ENCODE measurements around the gene OLFML2A. TPM values are rescaled to one million over a fixed set of nuclear protein-coding genes. Genes with fewer than 3 reads are reported as not detected.
A peak's percentile ranks its signal among the peaks of the same experiment; 100 is the strongest.

The OLFML2A gene
- total and polyA plus RNA-seq, 12 donors: 5.9 to 51.2 (median 31.8) TPM

GRCh38 chr9:124762633-124763032 is 14.3 kb upstream of the OLFML2A start:
- Histone ChIP-seq H3K9me3 (no peaks in the 10 kb centered on the region), H3K36me3 (no peaks in the 10 kb centered on the region), H3K4me1 (peaks cover 0 to 28% (median 1%) of the 10 kb centered on the region in 9 donors), H3K27me3 (peaks cover 0 to 83% (median 43%) of the 10 kb centered on the region in 7 donors), H3K27ac (no peak overlapping the region), H3K4me3 (no peak overlapping the region)
- DNase-seq: no peak
- intact Hi-C loops (cut with DNase I): no loop called here
- no peak for TF ChIP-seq CTCF (IDR thresholded peaks at IDR 0.05)
- 85 to 89% methylated on average over 3 of the region's 3 CpGs for WGBS, 2 donors
- ATAC-seq: no peak

GRCh38 chr9:124764774-124765438 is 12.0 kb upstream of the OLFML2A start:
- Histone ChIP-seq H3K9me3 (no peaks in the 10 kb centered on the region), H3K4me3 (no peak overlapping the region), H3K36me3 (no peaks in the 10 kb centered on the region), H3K27me3 (peaks cover 0 to 82% (median 58%) of the 10 kb centered on the region in 7 donors), H3K27ac (no peak overlapping the region), H3K4me1 (peaks cover 0 to 34% (median 4%) of the 10 kb centered on the region in 9 donors)
- no peak for DNase-seq
- peak in 5 of 9 donors; percentile 12 to 40 (median 36) for TF ChIP-seq CTCF (IDR thresholded peaks at IDR 0.05)
- WGBS, 2 donors: 75 to 81% methylated on average over 6 of the region's 6 CpGs
- intact Hi-C loops (cut with DNase I): no loop called here
- ATAC-seq: peak in 3 of 8 donors; percentile 18 to 41 (median 25)

GRCh38 chr9:124765439-124765835 is 11.5 kb upstream of the OLFML2A start:
- intact Hi-C loops (cut with DNase I): no loop called here
- ATAC-seq (no peak), DNase-seq (no peak)
- Histone ChIP-seq H3K4me3 (no peak overlapping the region), H3K27ac (no peak overlapping the region), H3K36me3 (no peaks in the 10 kb centered on the region), H3K27me3 (peaks cover 0 to 81% (median 60%) of the 10 kb centered on the region in 7 donors), H3K4me1 (peaks cover 0 to 39% (median 8%) of the 10 kb centered on the region in 9 donors), H3K9me3 (no peaks in the 10 kb centered on the region)
- no peak for TF ChIP-seq CTCF (IDR thresholded peaks at IDR 0.05)
- 79 to 83% methylated on average over 6 of the region's 6 CpGs for WGBS, 2 donors

- intact Hi-C loops (cut with DNase I): no loop called here
- H3K9me3 ChIP-seq: no peaks in the 10 kb centered on the region
- DNase-seq: no peak
- WGBS, 2 donors: 93 to 94% methylated on average over 1 of the region's 1 CpG
- peaks cover 0 to 39% (median 11%) of the 10 kb centered on the region in 9 donors for H3K4me1 ChIP-seq
- no peak for ATAC-seq
- H3K36me3 ChIP-seq: no peaks in the 10 kb centered on the region
- H3K27me3 ChIP-seq: peaks cover 0 to 75% (median 56%) of the 10 kb centered on the region in 7 donors
- no peak overlapping the region for H3K27ac ChIP-seq
- no peak overlapping the region for H3K4me3 ChIP-seq
- no peak for TF ChIP-seq CTCF (IDR thresholded peaks at IDR 0.05)
Measured at GRCh38 chr9:124766326-124766725, 10.6 kb upstream of the OLFML2A start.
